Pancreas (tissue), 10 donors: ENCODE data around the gene PTPRM. TPM values are rescaled to one million over a fixed set of nuclear protein-coding genes. Genes with fewer than 3 reads are reported as not detected.

ENCODE experiments used
- ATAC-seq, 4 donors: fragments of 200-7000 bp; cut with Tn5 transposase; one replicate each; pipeline versions ENCODE4 v1.8.0 to v1.9.1; 2020; ENCODE audit warnings: mild to moderate bottlenecking in 4 of 4, moderate library complexity in 4 of 4
- DNase-seq, 6 donors: peaks; one replicate each; pipeline ENCODE4 v3.0.0-alpha.2; 2020
- FAIRE-seq: peaks from 2 replicates; lab custom pipeline; 2012; peaks lifted over from hg19 to GRCh38; lab: Jason Lieb, UNC
- H3K27ac ChIP-seq, 4 donors: fragments of 200-600 bp; sonication (generic); 1 replicate in 3 of 4; 2 replicates in 1 of 4; pipeline versions ENCODE4 v1.5.0 to v1.8.0; 2020
- H3K27me3 ChIP-seq, 4 donors: fragments of 200-600 bp; one replicate each; pipeline ENCODE4 v1.8.0; 2021
- H3K36me3 ChIP-seq, 3 donors: fragments of 200-600 bp; sonication (generic) in 1 of 3; one replicate each; pipeline versions ENCODE4 v1.5.0 to v1.8.0; 2020 to 2021
- H3K4me1 ChIP-seq, 3 donors: fragments of 200-600 bp; one replicate each; pipeline ENCODE4 v1.8.0; 2021
- H3K4me3 ChIP-seq, 4 donors: fragments of 200-600 bp; sonication (generic) in 2 of 4; one replicate each; pipeline versions ENCODE4 v1.5.0 to v1.8.0; 2020 to 2021
- H3K9me3 ChIP-seq, 4 donors: fragments of 200-600 bp; one replicate each; pipeline ENCODE4 v1.8.0; 2021
- CTCF ChIP-seq, 4 donors: fragments of 200-600 bp; sonication (generic) in 3 of 4; IDR thresholded peaks; one replicate each; pipeline versions ENCODE4 v1.5.0 to v1.8.0; 2021; ENCODE audit warnings: antibody characterized with exemption in 4 of 4
- WGBS, 2 donors: extraction: QIAGEN DNeasy Blood & Tissue Kit; methylation state at CpG; one replicate each; pipeline ENCODE4 v1.1.7; 2013; 5-methylcytosine and 5-hydroxymethylcytosine counted together
- intact Hi-C, 3 donors: fragments of 100-400 bp; cut with DNase I; formaldehyde crosslinking; loops; one replicate each; pipeline versions ENCODE4 v1.11.1 to v1.14.2; 2022
- polyA plus RNA-seq, 2 donors: library from polyadenylated mRNA; stranded (reverse); fragments of 200-250 nt; gene quantifications; one replicate each; pipeline ENCODE4 v1.2.3, GENCODE V29; 2013
- total RNA-seq, 6 donors: library from RNA; stranded (reverse); fragmentation: NEBNext Ultra II Directional in 4 of 6; extraction: Animal tissue kit (Norgen Biotek cat#: 25700) in 4 of 6; gene quantifications; one replicate each; pipeline versions ENCODE4 v1.2.1 to v1.2.4, GENCODE V29; 2021 to 2023
- donor health status: healthy with polysubstance abuse.
- donor health status: DM: no; HTN: no; CAD: no; lungs with moderate emphysema.
- donor health status: DM: no; HTN: no; CAD: no.
- donor health status: control.
- donor health status: control.
- donor health status: Bipolar disorder and iron deficiency.
- donor health status: DM: yes; HTN: yes; CAD: no.
- donor health status: DM: no; HTN: no; CAD: no.
- donor health status: DM: no; HTN: no; CAD: no.
- donor health status: DM: yes; HTN: yes; CAD: no.

PTPRM gene
- total and polyA plus RNA-seq, 8 donors = 14.5 to 50.7 (median 19.7) TPM

- no peak for FAIRE-seq
- Histone ChIP-seq H3K27ac (no peak overlapping the region), H3K4me3 (no peak overlapping the region), H3K4me1 (no peaks in the 10 kb centered on the region), H3K27me3 (no peaks in the 10 kb centered on the region), H3K9me3 (no peaks in the 10 kb centered on the region), H3K36me3 (no peaks in the 10 kb centered on the region)
- intact Hi-C loops = no loop called here
- no peak for DNase-seq
- 61 to 63% methylated on average over 8 of the region's 8 CpGs for WGBS, 2 donors
- no peak for TF ChIP-seq CTCF (IDR thresholded peaks at IDR 0.05)
- ATAC-seq = no peak
Observed at GRCh38 chr18:8212896-8213780, 646.0 kb downstream of the PTPRM start.

GRCh38 chr18:8215741-8216140, 648.6 kb downstream of the PTPRM start:
- Histone ChIP-seq H3K4me1 (no peaks in the 10 kb centered on the region), H3K27me3 (no peaks in the 10 kb centered on the region), H3K9me3 (no peaks in the 10 kb centered on the region), H3K4me3 (no peak overlapping the region), H3K36me3 (no peaks in the 10 kb centered on the region), H3K27ac (no peak overlapping the region)
- WGBS, 2 donors = 94 to 95% methylated on average over 2 of the region's 2 CpGs
- FAIRE-seq (no peak), DNase-seq (no peak), ATAC-seq (no peak)
- intact Hi-C loops = no loop called here
- TF ChIP-seq CTCF (IDR thresholded peaks at IDR 0.05) = no peak

GRCh38 chr18:8217051-8217564, 650.0 kb downstream of the PTPRM start:
- DNase-seq = no peak
- WGBS, 2 donors = 90 to 93% methylated on average over 8 of the region's 8 CpGs
- FAIRE-seq = no peak
- intact Hi-C loops = no loop called here
- no peak for ATAC-seq
- H3K27me3 ChIP-seq = no peaks in the 10 kb centered on the region
- TF ChIP-seq CTCF (IDR thresholded peaks at IDR 0.05) = no peak
- H3K4me1 ChIP-seq = no peaks in the 10 kb centered on the region
- no peak overlapping the region for H3K27ac ChIP-seq
- no peaks in the 10 kb centered on the region for H3K36me3 ChIP-seq
- no peak overlapping the region for H3K4me3 ChIP-seq
- no peaks in the 10 kb centered on the region for H3K9me3 ChIP-seq

GRCh38 chr18:8218197-8218596, 651.1 kb downstream of the PTPRM start:
- H3K27ac ChIP-seq = no peak overlapping the region
- WGBS, 2 donors = 93 to 96% methylated on average over 4 of the region's 4 CpGs
- no peak for FAIRE-seq
- no peak for DNase-seq
- no peak for TF ChIP-seq CTCF (IDR thresholded peaks at IDR 0.05)
- no peak for ATAC-seq
- no peaks in the 10 kb centered on the region for H3K4me1 ChIP-seq
- H3K9me3 ChIP-seq = no peaks in the 10 kb centered on the region
- H3K27me3 ChIP-seq = no peaks in the 10 kb centered on the region
- no peak overlapping the region for H3K4me3 ChIP-seq
- H3K36me3 ChIP-seq = no peaks in the 10 kb centered on the region
- intact Hi-C loops = no loop called here

GRCh38 chr18:8221452-8221851, 654.3 kb downstream of the PTPRM start:
- WGBS, 2 donors = 82 to 86% methylated on average over 3 of the region's 3 CpGs
- no peaks in the 10 kb centered on the region for H3K4me1 ChIP-seq
- no peak overlapping the region for H3K27ac ChIP-seq
- TF ChIP-seq CTCF (IDR thresholded peaks at IDR 0.05) = no peak
- no peaks in the 10 kb centered on the region for H3K9me3 ChIP-seq
- no peaks in the 10 kb centered on the region for H3K36me3 ChIP-seq
- DNase-seq (no peak), FAIRE-seq (no peak), ATAC-seq (no peak)
- no peaks in the 10 kb centered on the region for H3K27me3 ChIP-seq
- intact Hi-C loops = no loop called here
- H3K4me3 ChIP-seq = no peak overlapping the region
